Measurements from ENCODE around the gene OTUD5.

OTUD5 gene

DNA sequence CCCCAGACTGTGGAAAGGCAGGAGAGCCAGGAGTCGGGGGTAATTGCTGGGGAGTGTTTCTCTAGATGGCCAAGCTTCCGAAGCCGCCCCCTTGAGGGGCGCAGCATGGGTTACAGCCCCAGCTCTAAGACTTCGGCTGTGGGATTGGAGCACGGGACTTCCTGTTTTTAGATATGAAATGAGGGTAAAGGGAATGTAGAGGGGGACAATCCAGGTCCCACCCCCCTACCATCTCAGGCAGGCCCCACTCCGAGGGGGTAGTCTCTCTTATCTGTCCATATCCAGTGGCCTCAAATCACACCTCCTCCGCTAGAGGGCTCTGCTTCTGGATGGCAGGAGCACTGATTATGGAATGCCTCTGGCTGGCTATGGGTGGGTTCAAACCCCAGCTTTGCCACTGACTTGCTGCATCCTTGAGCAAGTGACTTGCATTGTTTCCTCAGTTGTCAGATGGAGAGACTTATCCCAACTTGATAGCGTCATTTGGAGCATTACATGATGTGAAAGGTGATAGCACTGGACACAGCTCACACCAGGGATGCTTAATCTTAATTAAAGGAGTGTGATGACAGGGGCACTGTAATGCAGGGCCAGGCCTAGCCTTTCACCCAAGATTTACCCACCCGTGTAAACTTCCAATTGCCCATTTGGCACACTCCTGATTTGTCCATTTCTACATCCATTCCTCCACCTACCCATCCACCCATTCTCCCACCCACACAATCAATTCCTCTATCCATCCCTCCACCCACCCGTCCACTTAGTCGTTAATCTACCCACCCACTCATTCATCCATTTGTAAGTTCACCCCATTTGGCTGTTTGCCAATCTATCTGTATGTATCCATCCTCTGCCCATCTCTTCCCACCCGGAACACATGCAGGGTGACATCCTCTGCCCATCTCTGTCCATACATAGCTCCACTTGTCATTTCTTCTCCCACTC lies 15.1 kb upstream of the OTUD5 start:
- no peak for DNase-seq (ENCODE audit: low read depth in 2 of 2)

DNA sequence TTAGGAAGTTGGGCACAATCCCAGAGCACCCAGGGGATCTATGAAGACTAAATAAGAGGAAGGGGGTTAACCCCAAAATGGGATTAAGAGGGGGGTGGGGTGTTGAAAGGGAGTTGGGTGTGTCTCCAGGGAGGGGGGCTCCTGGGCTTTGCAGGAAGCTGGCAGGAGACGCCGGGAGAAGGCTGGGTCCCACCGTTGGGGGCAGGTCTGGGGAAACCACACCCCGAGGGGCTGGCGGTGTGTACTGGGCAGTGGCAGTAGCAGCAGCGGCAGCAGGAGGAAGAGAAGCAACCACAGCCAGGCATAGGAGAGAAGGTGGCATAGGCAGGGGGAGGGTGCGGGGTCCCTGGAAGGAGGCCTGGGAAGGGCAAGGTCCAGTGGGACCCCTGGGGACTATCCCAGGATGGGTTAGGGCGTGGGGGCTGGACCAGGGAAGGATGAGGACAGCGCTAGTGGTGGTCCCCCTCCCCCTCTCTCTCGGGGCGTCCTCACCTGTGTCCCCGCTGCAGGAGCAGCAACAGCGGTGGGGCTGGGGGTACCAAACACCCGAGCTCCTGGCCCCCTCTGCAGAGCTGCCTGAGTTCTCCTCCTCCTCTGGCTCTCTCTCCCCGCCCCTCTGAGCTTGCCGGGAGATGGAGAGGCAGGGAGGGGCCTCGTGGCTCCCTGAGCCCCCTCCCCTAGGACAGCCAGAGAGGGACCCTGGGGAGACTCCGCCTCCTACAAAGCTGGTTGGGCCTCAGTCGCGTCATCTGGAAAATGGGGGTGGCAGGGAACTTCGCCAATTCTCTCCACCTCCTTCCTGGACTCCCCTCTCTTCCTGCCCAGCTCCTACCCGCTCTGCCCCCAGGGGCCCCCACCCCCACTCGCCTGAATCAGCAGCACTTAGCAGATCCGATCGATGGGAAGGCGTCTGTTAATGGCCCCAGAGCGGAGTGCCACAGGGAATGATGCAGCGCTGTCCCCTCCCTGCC lies 14.1 kb upstream of the OTUD5 start, which contains the start of gene KCND1:
TSS of gene KCND1 (minus strand) at position 596 of the 971 bp plus-strand sequence. CDS start 1,573 bp downstream, outside the sequence.
- no peak for DNase-seq (ENCODE audit: low read depth in 2 of 2)

DNA sequence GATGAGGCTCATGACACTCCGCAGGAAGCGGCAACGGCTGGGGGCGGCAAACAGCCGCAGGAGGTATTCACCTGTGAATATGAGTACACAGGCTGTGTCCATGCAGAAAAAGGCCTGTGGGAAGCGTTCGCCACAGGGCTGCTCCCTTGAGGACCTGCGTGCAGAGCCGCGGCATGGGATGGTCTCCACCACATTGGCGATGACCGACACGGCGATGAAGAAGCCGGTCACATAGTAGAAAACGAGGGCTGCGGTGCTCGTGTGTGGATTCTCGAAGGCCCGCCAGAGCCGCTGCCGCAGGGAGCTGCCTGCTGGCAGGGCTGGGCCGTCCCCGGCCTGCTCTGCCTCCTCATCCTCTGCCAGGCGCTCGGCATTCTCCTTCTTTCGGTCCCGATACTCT lies 12.1 kb upstream of the OTUD5 start:
- no peak for DNase-seq (ENCODE audit: low read depth in 2 of 2)

DNA sequence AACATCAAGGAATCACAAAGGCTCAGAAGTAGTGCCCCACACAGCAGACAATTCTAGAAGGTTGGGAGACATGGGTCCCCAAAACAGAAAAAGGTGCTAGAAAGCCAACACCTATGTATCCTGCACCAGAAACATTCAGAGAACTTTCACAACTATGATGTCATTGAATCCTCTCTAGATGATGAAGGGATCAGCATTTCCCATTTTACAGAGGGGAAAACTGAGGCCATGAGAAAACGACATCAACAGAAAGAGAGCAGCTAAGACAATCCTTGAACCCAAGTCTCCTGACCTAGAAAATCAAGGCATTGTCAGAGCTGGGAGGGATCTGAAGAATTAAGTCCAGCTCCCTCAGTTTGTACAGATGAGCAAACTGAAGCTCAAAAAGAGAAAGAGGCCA lies 11.0 kb upstream of the OTUD5 start:
- no peak for DNase-seq (ENCODE audit: low read depth in 2 of 2)

DNA sequence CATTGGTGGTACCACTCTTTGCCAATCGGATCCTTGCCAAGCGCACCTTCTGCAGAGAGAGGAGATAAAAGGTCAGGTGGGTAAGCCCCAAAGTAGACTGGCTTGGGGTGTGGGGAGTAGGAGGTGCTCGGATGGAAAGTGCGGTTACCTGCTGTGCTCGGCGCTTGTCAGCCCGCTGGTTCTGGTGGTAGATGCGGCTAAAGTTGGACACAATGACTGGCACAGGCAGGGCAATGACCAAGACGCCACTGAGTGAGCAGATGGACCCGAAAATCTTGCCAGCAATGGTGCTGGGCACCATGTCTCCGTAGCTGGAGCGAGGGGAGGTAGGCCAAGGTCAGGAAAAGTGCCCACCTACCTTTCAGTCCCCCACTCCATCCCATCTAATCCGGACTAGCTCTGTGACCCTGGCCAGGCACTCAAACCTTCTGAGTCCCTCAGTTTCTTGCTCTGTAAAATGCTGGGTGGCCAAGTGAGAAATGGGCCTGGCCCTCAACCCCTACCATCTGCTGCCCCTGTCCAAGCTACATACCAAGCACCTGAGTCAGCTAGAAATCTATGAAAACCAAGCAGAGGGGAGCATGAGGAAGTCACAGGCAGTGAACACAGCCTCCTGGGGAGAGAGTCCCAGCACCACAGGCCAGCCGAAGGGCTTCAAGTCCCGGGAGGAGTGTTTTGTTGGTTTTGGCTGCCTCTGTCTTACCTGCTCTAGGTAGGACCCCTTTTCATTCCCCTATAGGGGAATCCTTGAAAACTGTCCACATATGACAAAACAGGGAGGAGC lies 9.6 kb upstream of the OTUD5 start:
- no peak for DNase-seq (ENCODE audit: low read depth in 2 of 2)

DNA sequence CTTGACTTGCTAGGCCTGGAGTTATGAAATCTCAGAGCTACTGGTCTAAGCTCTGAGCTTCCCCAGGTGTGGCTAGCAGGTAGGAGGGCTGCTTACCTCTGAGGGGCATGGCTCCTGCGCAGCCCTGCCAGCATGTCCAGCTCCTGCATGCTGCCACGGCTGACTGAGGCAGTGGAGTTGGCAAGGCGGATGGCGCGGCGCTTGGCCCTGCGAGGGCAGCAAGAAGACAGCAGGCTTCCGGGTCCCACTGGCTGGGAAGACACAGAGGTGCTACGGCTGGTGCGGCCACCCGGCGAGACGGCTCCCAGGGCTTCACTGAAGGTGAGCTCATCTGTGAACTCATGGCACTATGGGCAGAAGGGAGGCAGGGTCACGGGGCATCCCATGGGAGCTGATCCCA lies 8.6 kb upstream of the OTUD5 start:
- DNase-seq (ENCODE audit: low read depth in 2 of 2), result no peak

DNA sequence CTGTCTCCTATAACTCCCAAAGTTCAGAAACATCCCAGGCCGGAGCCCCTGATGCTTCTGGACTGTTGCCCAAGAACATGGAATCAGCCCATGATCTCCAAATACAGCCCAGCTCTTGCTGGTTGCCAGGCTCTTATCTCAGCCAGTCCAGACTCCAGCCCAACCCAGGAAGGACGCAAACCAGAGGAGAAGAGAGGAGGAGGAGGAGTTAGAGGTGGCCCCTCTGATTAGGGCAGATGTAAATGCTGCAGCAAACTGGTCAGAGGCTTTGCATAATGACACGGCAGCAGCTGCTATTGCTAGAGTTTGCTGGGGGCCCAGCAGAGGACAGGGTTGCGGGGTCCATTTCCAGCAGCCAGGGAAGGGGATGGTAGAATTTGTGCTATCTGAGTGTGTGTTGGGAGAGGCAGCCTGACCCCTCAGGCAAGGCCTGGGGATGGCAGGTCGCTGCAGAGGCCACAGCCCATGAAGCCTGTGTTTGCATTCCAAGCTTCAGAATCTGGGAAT lies 4.2 kb upstream of the OTUD5 start:
- DNase-seq (ENCODE audit: low read depth in 2 of 2), result no peak

DNA sequence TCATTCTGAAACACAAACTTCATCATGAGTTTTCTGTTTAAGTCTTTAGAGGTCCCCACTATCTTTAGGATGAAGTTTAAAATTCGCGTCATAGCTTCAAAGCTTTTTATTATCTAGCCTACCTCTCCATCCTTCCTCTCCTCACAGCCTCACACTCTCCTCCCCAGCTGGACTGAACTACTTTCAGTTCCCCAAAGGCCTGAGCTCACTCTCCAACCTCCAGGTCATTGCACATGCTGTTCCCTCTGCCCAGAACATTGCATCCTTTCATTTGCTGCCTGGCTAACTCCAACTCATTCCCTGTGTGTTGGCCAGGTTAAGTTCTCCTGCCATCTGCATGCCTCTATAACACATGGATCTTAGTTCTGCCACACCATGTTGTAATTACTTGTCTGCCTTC lies 2.9 kb upstream of the OTUD5 start:
- DNase-seq (ENCODE audit: low read depth in 2 of 2), result no peak

DNA sequence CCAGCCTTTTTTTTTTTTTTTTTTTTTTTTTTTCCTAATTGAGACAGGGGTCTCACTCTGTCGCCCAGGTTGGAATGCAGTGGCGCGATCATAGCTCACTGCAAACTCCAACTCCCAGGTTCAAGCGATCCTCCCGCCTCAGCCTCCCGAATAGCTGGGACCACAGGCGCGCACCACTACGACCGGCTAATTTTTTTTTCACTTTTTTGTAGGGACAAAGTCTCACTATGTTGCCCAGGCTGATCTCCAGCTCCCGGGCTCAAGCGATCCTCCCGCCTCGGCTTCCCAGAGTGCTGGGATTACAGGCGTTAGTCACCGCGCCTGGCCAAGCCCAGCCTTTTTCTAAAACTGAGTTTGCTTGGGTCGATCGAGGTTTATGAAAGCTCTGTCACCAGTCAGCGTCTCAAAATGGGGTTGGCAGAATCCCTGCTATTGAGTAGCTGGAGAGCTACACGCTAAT lies 1.3 kb upstream of the OTUD5 start:
- DNase-seq (ENCODE audit: low read depth in 2 of 2), result no peak

DNA sequence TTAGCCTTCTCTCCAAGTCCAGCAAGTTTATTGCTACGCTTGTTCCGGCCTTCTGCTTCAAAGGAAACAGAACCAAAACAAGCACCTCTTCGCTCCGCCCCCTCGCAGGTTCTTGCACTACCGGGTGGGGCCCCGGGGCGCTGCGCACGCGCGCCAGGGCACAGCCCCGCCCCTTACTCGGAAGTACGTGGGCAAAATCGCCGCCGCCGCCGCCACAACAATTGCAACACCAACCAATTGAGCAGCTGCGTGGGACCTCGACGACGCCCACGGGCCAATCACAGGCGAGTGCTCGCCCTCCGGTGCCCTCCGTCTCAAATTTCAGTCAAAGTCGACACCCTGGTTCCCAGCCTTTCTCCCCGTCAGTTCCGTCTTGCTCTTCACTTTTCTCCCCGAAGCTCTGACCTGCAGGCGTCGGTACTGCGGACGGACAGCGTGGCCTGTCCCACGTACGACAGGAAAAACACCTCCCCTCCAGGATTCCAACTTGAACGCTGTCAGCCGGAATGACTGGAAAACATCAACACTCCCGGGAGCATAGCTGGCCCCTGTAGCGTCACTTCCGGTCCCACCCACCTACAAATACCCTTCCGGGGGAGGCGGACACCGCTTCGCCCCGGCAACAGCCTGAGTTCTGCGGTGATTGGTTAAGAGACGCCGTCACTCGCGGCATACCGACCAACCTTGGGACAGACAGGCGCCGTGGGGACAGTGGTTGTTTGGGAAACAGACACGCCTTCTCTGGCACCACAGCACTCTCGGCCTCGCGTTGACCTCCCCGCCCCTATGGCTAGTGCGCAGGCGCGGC lies 624 bp upstream of the OTUD5 start:
- DNase-seq (ENCODE audit: low read depth in 2 of 2), result peak; percentile 82 to 87

DNA sequence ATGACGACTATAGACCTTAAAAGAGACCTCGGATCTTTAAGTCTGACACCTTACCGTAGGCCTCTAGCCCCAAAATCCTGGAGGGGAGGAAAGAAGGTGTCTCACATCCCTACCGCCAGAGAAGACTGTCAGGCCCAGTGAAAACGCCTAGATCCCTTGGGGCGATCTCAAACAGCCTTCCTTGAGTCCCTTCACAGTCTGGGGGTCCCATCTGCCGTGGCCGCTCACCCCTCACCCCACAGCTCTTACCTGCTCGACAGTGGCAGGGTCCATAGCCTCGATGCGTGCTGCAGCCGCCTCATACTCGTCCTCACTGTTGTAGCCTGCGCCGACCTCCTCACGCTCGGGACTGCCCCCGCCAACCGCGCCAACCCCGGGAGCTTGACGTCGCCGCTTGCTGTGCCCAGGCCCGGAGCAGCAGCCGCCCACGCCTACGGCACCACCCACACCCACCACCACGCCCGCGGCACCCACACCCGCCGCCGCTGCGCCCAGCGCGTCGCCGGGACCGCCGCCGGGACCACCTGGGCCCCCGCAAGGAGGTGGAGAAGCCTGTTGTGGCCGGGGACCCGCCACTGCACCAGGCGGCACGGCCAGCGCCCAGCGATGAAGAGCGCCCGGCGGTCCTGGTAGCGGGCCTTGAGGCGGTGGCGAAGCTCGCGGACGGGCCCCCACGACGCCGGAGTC lies 536 bp downstream of the OTUD5 start:
- DNase-seq (ENCODE audit: low read depth in 2 of 2), result peak; percentile 36 to 50

DNA sequence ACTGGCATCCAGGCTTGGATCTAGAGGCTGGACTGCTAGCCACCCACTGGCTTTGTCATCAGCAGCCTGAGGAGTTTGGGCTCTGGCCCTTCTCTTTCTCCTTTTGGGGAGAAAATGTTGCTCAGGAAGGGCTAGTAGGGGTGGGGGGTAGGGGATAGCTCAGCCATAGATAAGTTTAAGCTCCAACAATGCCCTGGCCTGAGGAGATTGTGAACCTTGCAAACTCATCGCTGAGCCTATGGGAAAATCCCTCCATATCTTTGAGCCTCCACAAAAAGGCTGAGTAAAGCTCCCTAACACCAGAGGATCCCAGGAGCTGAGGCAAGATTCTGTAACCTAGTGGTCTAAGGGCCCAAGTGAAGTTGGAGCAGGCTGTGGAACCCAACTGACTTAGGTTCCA lies 8.8 kb downstream of the OTUD5 start:
- no peak for DNase-seq (ENCODE audit: low read depth in 2 of 2)

DNA sequence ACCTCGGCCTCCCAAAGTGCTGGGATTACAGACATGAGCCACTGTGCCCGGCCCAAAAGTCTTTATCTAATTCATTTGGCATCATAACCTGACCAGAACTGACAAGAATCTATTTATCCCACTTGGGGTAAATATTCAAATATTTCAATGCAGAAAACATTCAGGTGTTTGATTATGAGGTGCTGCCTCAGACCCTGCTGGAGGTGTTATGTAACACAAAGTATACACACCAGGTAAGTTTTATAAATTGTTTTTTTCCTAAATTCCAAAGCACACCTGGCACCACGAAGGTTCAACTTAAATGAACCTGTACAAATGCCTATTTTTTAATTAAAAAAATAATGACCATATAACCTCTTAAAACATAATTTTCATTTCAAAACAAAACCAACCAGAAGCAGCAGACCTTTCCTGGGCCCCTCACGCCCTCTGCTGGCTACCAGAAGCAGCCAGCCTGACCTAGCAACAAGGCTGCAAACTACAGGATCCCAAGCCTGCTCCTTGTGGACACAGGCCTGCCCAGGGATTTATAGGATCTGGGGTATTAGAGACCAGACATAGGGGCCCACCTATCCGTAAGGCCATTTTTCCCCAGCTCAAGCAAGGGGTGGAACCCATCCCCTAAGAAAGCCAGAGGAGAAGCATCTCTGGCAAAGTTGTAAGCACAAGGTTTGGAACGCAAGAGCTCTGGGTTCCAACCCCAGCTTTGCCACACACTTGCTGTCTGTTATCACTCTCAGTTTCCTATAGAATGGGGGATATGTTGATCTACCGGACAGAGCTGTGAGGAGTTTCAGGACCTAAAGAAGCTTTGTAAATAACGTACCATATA lies 11.7 kb downstream of the OTUD5 start:
- DNase-seq (ENCODE audit: low read depth in 2 of 2), result no peak

DNA sequence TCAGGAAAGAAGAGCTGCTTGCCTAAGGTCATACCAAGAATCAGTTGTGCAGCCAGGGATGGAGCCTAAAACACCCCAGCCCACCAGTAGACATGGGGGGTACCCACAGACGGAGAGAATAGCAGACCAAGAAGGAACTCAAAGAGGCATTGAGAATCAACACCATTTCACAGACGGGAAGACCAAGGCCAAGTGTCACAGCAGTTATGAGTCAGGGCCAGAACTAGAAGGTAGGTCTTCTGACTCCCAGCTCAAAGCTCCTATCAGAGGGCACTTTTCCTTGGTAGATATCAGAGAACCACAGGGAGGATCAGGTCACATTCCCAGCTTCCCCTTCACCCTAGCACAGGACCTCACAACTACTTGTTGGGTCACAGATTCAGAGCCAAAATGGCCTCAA lies 14.5 kb downstream of the OTUD5 start:
- DNase-seq (ENCODE audit: low read depth in 2 of 2), result no peak

DNA sequence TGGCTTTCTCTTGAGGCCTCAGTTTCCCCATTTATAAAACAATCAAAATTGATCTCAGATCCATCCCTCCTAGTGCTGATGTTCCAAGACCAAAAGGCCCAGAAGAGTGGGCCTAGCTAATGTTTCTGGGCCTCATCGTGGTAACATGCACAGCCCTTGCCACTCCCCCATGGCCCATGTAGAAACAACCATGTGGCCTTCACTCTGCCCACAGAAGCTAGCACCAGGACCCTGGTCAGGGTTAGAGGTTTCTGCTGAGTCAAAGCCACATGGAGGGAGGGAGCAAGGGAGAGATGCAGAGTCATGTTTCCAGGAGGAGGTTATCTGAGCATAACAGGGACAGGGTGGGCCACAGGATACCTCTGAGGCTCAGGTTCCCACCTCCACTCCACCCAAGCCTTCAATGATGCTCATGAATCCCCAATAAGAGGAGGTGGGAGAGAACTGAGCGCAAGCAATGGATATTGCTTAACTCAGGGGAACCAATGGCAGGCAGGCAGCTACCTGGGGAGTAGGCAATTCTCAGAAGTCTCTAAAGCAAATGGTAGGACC lies 16.9 kb downstream of the OTUD5 start:
- no peak for DNase-seq (ENCODE audit: low read depth in 2 of 2)

DNA sequence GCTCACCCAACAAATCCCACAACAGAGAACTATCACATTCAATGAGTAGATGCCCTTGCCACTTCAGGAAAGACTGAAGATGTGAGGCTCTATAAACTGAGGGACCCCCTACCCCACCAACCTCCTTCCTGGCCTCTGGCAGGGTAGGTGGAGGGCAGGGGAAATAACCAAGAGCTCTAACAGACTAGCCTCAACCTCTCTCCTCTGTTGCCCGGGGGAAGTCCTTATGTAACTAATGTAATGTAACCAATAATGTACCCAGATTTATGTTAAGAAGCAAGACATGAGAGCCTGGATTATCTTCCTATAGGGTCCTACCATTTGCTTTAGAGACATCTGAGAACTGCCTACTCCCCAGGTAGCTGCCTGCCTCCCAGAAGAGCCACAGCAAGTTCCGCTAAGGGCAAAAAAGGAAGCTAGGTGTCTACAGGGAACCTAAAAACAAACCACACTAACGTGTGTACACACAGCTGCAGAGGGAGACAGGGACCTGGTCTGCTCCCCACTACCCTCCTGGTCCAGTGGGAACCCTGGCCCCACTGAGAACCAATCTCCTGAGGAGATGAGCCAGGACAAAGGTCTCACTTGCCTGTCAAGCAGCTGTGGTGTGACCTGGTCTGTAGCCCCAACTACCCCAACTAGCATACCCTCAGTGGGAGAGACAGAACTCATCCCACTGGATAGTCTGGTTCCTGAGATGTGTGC lies 17.7 kb downstream of the OTUD5 start:
- no peak for DNase-seq (ENCODE audit: low read depth in 2 of 2)

DNA sequence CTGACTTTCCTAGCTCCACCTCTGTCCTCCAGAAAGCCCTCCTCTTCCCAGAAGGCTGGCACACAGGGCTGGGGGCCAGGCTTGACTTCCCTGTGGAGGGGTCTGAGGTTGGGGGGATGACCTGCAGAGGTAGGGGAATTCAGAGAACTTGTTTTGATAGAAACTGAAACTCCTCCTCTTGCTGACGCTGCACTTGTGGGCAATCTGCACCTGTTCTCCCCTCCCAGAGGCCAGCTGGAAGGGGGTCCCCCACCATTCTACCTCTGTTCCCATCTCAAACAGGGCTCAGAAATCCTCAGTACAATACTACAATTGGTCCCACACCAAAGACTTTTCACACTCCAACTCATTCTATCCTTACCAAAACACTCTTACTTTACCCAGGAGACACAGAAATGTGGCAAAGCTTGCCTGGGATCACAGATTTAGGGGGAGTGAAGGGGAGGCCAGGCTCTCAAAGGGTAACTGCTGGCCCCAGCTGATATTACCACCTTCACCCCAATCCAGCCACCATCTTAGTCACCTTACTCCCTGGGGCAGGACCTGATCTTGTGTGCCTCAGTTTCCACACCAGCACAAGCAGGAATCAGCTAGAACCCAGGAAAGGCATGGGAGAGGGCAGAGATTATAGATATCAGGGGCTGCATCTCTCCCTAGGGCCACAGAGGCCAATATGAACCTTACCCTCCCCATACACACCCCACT lies 18.5 kb downstream of the OTUD5 start:
- peak in 1 of 2 donors; percentile 17 for DNase-seq (ENCODE audit: low read depth in 2 of 2)

Measured in stimulated activated CD8-positive, alpha-beta memory T cell treated with anti-CD3 and anti-CD28 coated beads, Interleukin-15, amount 100 ng/mL, for 4 hours (primary cell).